Endothelial cell of umbilical vein (primary cell): ENCODE results near the gene TIRAP. TPM values are rescaled to one million over a fixed set of nuclear protein-coding genes. Genes with fewer than 3 reads are reported as not detected.

Experiments used
- BruUV-seq: library from RNA; stranded (reverse); fragments of 400-500 nt; replicated peaks from 2 replicates; lab custom pipeline; 2021; lab: Mats Ljungman, UMichigan
- CTCF ChIA-PET: fragments of 300-600, 350-600 bp; sonication (Branson Sonifier 250); formaldehyde crosslinking; loops from one replicate; lab custom pipeline; 2021; ENCODE audit warnings: antibody characterized with exemption, inconsistent platforms; lab: Charles Lee
- POLR2A ChIA-PET: fragments of 300-600, 350-600 bp; sonication (Branson Sonifier 250); formaldehyde crosslinking; loops from one replicate; lab custom pipeline; 2021; ENCODE audit warnings: antibody characterized with exemption, inconsistent platforms; lab: Charles Lee
- DNase-seq: peaks from one replicate; pipeline ENCODE4 v3.0.0-alpha.2; 2011; ENCODE audit warnings: low read depth, low spot score
- FAIRE-seq: peaks from 2 replicates; lab custom pipeline; 2011; peaks lifted over from hg19 to GRCh38; lab: Jason Lieb, UNC
- H2AFZ ChIP-seq: 2 replicates; pipeline ENCODE4 v1.6.0; 2012; ENCODE audit warnings: low read depth, low read length, control low read depth, inconsistent platforms
- H3K27ac ChIP-seq: 2 replicates; pipeline ENCODE4 v1.5.1; 2011; ENCODE audit warnings: low read depth, mild to moderate bottlenecking, control low read depth, low read length, moderate library complexity; ENCODE audit not compliant: insufficient read depth
- H3K27me3 ChIP-seq, 2 experiments: 2 replicates each; pipeline versions ENCODE4 v1.6.0 to v1.6.1; 2011; ENCODE audit warnings: low read length in 2 of 2, mixed read lengths in 1 of 2; ENCODE audit not compliant: control insufficient read depth in 2 of 2, insufficient read depth in 2 of 2
- H3K36me3 ChIP-seq, 2 experiments: 2 replicates in 1 of 2; 3 replicates in 1 of 2; pipeline ENCODE4 v1.5.1; 2011; ENCODE audit warnings: low read length in 2 of 2, mild to moderate bottlenecking in 1 of 2, moderate library complexity in 1 of 2; ENCODE audit not compliant: control insufficient read depth in 2 of 2, insufficient read depth in 2 of 2; ENCODE audit errors: extremely low read depth in 1 of 2
- H3K4me1 ChIP-seq: 3 replicates; pipeline ENCODE4 v1.5.1; 2011; ENCODE audit warnings: mild to moderate bottlenecking, low read length; ENCODE audit not compliant: control insufficient read depth, insufficient read depth; ENCODE audit errors: extremely low read depth
- H3K4me2 ChIP-seq: 2 replicates; pipeline ENCODE4 v1.6.1; 2011; ENCODE audit warnings: low read length, control low read depth, mixed read lengths; ENCODE audit not compliant: insufficient read depth
- H3K4me3 ChIP-seq, 3 experiments: fragments of 200-600 bp in 1 of 3; sonication (generic), shearing (Covaris generic) in 1 of 3; replicated peaks in 1 of 3; 2 replicates each; pipeline ENCODE4 v1.5.1; 2011 to 2016; ENCODE audit warnings: control low read depth in 3 of 3, low read length in 3 of 3, mild to moderate bottlenecking in 2 of 3, inconsistent platforms in 1 of 3, low read depth in 1 of 3, moderate library complexity in 1 of 3; ENCODE audit not compliant: insufficient read depth in 1 of 3
- H3K79me2 ChIP-seq: 2 replicates; pipeline ENCODE4 v1.6.0; 2012; ENCODE audit warnings: low read length, inconsistent platforms; ENCODE audit not compliant: control insufficient read depth, insufficient read depth
- H3K9ac ChIP-seq: replicated peaks from 2 replicates; pipeline ENCODE3; 2011; ENCODE audit warnings: low read length, control low read depth; ENCODE audit not compliant: insufficient read depth; ENCODE audit errors: extremely low read depth
- H3K9me1 ChIP-seq: replicated peaks from 3 replicates; pipeline ENCODE4 v1.6.0; 2011; ENCODE audit warnings: mild to moderate bottlenecking, low read length; ENCODE audit not compliant: control insufficient read depth, insufficient read depth; ENCODE audit errors: extremely low read depth
- H3K9me3 ChIP-seq: replicated peaks from 2 replicates; pipeline ENCODE4 v1.5.1; 2012; ENCODE audit warnings: low read length, inconsistent platforms; ENCODE audit not compliant: control insufficient read depth, insufficient read depth
- H4K20me1 ChIP-seq: replicated peaks from 2 replicates; pipeline ENCODE3; 2011; ENCODE audit warnings: mild to moderate bottlenecking, low read length; ENCODE audit not compliant: control insufficient read depth, insufficient read depth; ENCODE audit errors: extremely low read depth
- CTCF ChIP-seq, 2 donors: IDR thresholded peaks; 1 replicate in 1 of 2; 2 replicates in 1 of 2; pipeline ENCODE4 v1.5.1; 2011; ENCODE audit warnings: low read length in 2 of 2, mild to moderate bottlenecking in 2 of 2, moderate library complexity in 2 of 2, control low read depth in 1 of 2, inconsistent platforms in 1 of 2, low read depth in 1 of 2; ENCODE audit not compliant: insufficient read depth in 1 of 2; ENCODE audit errors: extremely low read depth in 1 of 2
- EZH2 ChIP-seq: IDR thresholded peaks from 2 replicates; pipeline ENCODE4 v1.6.1; 2012; ENCODE audit warnings: borderline replicate concordance, low read depth, mild to moderate bottlenecking, moderate library complexity, low read length, inconsistent platforms; ENCODE audit not compliant: severe bottlenecking
- FOS ChIP-seq: IDR thresholded peaks from 2 replicates; pipeline ENCODE4 v1.6.1; 2011; ENCODE audit warnings: mild to moderate bottlenecking, low read length, moderate library complexity, borderline replicate concordance; ENCODE audit not compliant: insufficient read depth
- GATA2 ChIP-seq: IDR thresholded peaks from 2 replicates; pipeline ENCODE4 v1.7.0; 2011; ENCODE audit warnings: low read depth, mild to moderate bottlenecking, moderate library complexity, mixed read lengths, low read length; ENCODE audit not compliant: insufficient read length, insufficient read depth
- JUN ChIP-seq: IDR thresholded peaks from 2 replicates; pipeline ENCODE4 v1.6.1; 2011; ENCODE audit warnings: borderline replicate concordance, low read depth; ENCODE audit not compliant: insufficient read length, insufficient read depth
- MAX ChIP-seq: IDR thresholded peaks from 2 replicates; pipeline ENCODE4 v1.6.1; 2011; ENCODE audit not compliant: insufficient read depth, insufficient read length
- MYC ChIP-seq: IDR thresholded peaks from one replicate; pipeline ENCODE4 v1.6.1; 2011; ENCODE audit warnings: mild to moderate bottlenecking, low read depth, low read length
- POLR2A ChIP-seq: IDR thresholded peaks from 2 replicates; pipeline ENCODE4 v1.6.1; 2012; ENCODE audit warnings: low read depth, mild to moderate bottlenecking, control low read depth, low read length
- POLR2AphosphoS5 ChIP-seq: IDR thresholded peaks from 2 replicates; pipeline ENCODE4 v1.6.1; 2012; ENCODE audit warnings: low read depth, mild to moderate bottlenecking, control low read depth, low read length, moderate library complexity; ENCODE audit not compliant: insufficient read depth
- dilution Hi-C: fragments of 300-500 bp; cut with MboI; formaldehyde crosslinking; loops from one replicate; pipeline ENCODE4 v1.15.0; 2019; ENCODE audit warnings: low sequenced_read_pairs; ENCODE audit not compliant: extremely low pct_ligation_motif_present
- intact Hi-C: fragments of 100-400 bp; cut with micrococcal nuclease; formaldehyde crosslinking; loops from one replicate; pipeline ENCODE4 v1.10.0; 2022
- polyA plus RNA-seq, 4 experiments: library from polyadenylated mRNA; depleted of rRNA in 3 of 4; stranded (reverse) in 3 of 4; unstranded in 1 of 4; fragments of >200 nt; gene quantifications; 2 replicates each; pipeline versions ENCODE4 v1.2.1 to v1.2.3, GENCODE V29; 2011 to 2012; ENCODE audit warnings: missing spikeins in 1 of 4
- total RNA-seq: library from RNA; stranded (reverse); gene quantifications from 2 replicates; pipeline ENCODE4 v1.2.3, GENCODE V29; 2021

TIRAP gene
- total and polyA plus RNA-seq, 2 donors (not counting 3 experiments of a cell fraction or from before 2014, with no cell fraction given), result 9.3 to 11.0 TPM

GRCh38 chr11:126339863-126340434 lies 57.1 kb downstream of the TIRAP start:
- Histone ChIP-seq H3K36me3 (no peaks in the 10 kb centered on the region), H3K27ac (no peak overlapping the region), H3K4me3 (no peak overlapping the region), H3K9ac (no peak overlapping the region), H3K27me3 (no peaks in the 10 kb centered on the region), H3K4me2 (no peak overlapping the region), H3K4me1 (peaks cover 54% of the 10 kb centered on the region), H2AFZ (no peak overlapping the region), H3K79me2 (no peaks in the 10 kb centered on the region), H3K9me3 (no peaks in the 10 kb centered on the region), H3K9me1 (no peaks in the 10 kb centered on the region), H4K20me1 (no peaks in the 10 kb centered on the region)
- dilution Hi-C loops, result no loop called here
- ChIA-PET POLR2A (interaction anchor here (0.8 to 1.0 kb wide), 2 partner anchors 9 to 14 kb away, joined by 3 to 4 read pairs; no protein-coding TSS in a partner anchor), CTCF (interaction anchor here (1.0 to 2.1 kb wide), 2 partner anchors 29 to 141 kb away, joined by 3 to 9 read pairs; no protein-coding TSS in a partner anchor)
- FAIRE-seq, result no peak
- no TSS peak for BruUV-seq
- no peak for DNase-seq
- intact Hi-C loops, result no loop called here
- no peak for TF ChIP-seq POLR2A
- TF ChIP-seq GATA2, result no peak
- no peak for TF ChIP-seq CTCF (IDR thresholded peaks at IDR 0.05; ENCODE audit: extremely low read depth in 1 of 2, insufficient read depth in 1 of 2, low read depth in 1 of 2, low read length in 2 of 2)
- TF ChIP-seq FOS, result no peak
- no peak for TF ChIP-seq EZH2
- no peak for TF ChIP-seq JUN
- no peak for TF ChIP-seq MAX
- TF ChIP-seq MYC, result no peak
- TF ChIP-seq POLR2AphosphoS5, result no peak
